Measurements from ENCODE around the gene SLC6A2. TPM values are rescaled to one million over a fixed set of nuclear protein-coding genes. Genes with fewer than 3 reads are reported as not detected.
"Not testable (repeated sequence)": the region's sequence is repeated elsewhere in the genome, so short reads cannot be mapped to it uniquely, and the experiment has no call there.

The SLC6A2 gene
- total RNA-seq, 1 donor from 2014 or later, result not detected

- no peak for DNase-seq (ENCODE audit: low spot score in 2 of 2)
- H3K27me3 ChIP-seq, result no peaks in the 10 kb centered on the region
- H3K4me1 ChIP-seq, result no peaks in the 10 kb centered on the region
- H3K27ac ChIP-seq, result no peak overlapping the region
- no peaks in the 10 kb centered on the region for H3K36me3 ChIP-seq
- H3K4me3 ChIP-seq, result no peak overlapping the region
- no peaks in the 10 kb centered on the region for H3K9me3 ChIP-seq
- intact Hi-C loops (cut with DNase I), result no loop called here
- TF ChIP-seq CTCF (IDR thresholded peaks at IDR 0.05), result no peak
Observed at GRCh38 chr16:55747785-55748184, 92.0 kb downstream of the SLC6A2 start.

- H3K4me3 ChIP-seq; H3K27me3 ChIP-seq; H3K4me1 ChIP-seq; H3K27ac ChIP-seq; DNase-seq (ENCODE audit: low spot score in 2 of 2); H3K36me3 ChIP-seq; intact Hi-C loops (cut with DNase I); H3K9me3 ChIP-seq: not testable (repeated sequence)
Observed at GRCh38 chr16:55752465-55753144, 96.8 kb downstream of the SLC6A2 start.

GRCh38 chr16:55753145-55753631, 97.4 kb downstream of the SLC6A2 start:
- intact Hi-C loops (cut with DNase I); DNase-seq (ENCODE audit: low spot score in 2 of 2); H3K27ac ChIP-seq: not testable (repeated sequence)

More at GRCh38 chr16:55753145-55753631, 97.4 kb downstream of the SLC6A2 start:
- not testable (repeated sequence) for H3K9me3 ChIP-seq, H3K36me3 ChIP-seq, H3K27me3 ChIP-seq, H3K4me1 ChIP-seq, H3K4me3 ChIP-seq

Other genes with a start within 250 kb of the SLC6A2 start
- 325 TPM for gene MMP2, start 176.8 kb upstream of the SLC6A2 start, total RNA-seq
- gene LPCAT2, start 146.9 kb upstream of the SLC6A2 start, total RNA-seq, result 44.2 TPM
- gene CAPNS2, start 89.3 kb upstream of the SLC6A2 start, total RNA-seq, result not detected
- gene CES1, start 177.1 kb downstream of the SLC6A2 start, total RNA-seq, result 6.1 TPM
- gene CES5A, start 219.4 kb downstream of the SLC6A2 start, total RNA-seq, result not detected

Measured in ascending aorta (tissue), 2 donors.